ENCODE results near the gene CXCL13.
"Not testable (repeated sequence)": the region's sequence is repeated elsewhere in the genome, so short reads cannot be mapped to it uniquely, and the experiment has no call there.

CXCL13 gene

DNA sequence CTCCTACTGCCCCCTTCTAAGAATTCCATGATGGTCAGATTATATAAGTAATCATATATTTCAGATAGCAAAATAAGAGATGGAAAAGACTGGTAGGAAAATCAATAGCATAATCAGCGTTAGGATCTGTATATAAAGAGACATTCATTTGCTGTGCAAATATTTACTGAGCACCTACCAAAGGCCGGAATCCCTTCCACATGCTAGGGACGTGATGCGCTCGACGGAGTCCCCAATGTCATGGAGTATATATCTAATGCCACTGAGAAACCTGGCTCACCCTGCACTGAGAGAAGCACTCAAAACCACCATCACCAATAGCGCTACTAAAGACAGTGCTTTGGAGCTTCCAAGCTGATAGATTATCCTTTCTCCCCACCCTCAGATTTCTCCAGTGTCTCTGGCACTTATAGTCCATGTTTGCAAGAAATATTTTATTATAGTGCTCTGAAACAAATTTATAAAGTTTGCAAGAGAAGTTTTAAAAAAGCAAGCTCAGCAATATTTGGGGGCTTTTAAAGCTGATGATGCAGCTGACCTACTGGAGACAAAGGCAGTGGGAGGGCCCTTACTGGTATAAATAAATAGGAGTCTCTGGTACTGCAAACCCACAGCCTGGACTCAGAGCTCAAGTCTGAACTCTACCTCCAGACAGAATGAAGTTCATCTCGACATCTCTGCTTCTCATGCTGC lies at the start of gene CXCL13:
Gene CXCL13 (plus strand): TSS at position 611 of the 693 bp plus-strand sequence. CDS start 46 bp downstream, at position 657.
- no peak for DNase-seq

GRCh38 chr4:77560170-77560569 lies 45.5 kb upstream of the CXCL13 start:
- DNase-seq, result no peak

GRCh38 chr4:77561720-77562119 lies 43.9 kb upstream of the CXCL13 start:
- not testable (repeated sequence) for DNase-seq

- no peak for DNase-seq
Observed at GRCh38 chr4:77564231-77564630, 41.4 kb upstream of the CXCL13 start.

DNA sequence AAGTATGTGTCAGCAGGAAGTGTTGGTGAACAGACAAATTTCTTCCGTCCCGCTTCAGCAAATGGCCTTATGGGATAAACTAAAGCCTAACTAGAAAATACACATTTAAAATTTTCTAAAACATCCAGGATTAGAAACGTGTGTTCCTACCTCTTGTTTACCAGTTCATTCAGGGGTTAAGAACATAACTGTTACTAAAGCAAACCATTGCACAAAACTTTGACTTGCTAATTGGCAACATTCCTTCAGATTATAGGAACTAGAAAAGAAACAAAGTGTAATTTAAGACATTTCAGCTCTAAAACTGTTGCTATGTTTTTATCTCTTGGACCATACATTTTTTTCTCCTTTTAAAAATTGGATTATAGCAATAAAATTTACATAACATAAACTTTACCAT lies 39.5 kb upstream of the CXCL13 start:
- DNase-seq, result no peak

DNA sequence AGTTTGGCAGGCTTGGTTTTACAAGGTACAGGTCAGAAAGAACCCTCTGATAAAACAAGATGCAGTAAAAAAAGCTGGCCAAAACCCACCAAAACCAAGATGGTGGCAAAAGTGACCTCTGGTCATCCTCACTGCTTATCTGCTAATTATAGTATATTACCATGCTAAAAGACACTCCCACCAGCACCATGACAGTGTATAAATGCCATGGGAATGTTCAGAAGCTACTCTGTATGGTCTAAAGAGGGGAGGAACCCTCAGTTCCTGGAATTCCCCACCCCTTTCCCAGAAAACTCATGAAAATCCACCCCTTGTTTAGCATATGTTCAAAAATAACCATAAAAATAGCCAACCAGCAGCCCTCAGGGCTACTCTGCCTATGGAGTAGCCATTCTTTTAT lies 38.1 kb upstream of the CXCL13 start:
- no peak for DNase-seq

DNA sequence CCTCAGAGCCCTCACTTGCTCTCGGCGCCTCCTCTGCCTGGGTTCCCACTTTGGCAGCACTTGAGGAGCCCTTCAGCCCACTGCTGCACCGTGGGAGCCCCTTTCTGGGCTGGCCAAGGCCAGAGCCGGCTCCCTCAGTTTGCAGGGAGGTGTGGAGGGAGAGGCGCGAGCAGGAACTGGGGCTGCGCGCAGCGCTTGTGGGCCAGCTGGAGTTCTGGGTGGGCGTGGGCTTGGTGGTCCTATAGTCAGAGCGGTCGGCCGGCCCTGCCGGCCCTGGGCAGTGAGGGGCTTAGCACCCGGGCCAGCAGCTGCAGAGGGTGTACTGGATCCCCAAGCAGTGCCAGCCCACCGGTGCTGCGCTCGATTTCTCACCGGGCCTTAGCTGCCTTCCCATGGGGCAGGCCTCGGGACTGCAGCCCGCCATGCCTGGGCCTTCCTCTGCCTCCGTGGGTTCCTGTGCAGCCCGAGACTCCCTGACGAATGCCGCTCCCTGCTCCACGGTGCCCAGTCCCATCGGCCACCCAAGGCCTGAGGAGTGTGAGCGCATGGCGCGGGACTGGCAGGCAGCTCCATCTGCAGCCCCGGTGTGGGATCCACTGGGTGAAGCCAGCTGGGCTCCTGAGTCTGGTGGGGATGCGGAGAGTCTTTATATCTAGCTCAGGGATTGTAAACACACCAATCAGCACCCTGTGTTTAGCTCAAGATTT lies 35.0 kb upstream of the CXCL13 start:
- not testable (repeated sequence) for DNase-seq

DNA sequence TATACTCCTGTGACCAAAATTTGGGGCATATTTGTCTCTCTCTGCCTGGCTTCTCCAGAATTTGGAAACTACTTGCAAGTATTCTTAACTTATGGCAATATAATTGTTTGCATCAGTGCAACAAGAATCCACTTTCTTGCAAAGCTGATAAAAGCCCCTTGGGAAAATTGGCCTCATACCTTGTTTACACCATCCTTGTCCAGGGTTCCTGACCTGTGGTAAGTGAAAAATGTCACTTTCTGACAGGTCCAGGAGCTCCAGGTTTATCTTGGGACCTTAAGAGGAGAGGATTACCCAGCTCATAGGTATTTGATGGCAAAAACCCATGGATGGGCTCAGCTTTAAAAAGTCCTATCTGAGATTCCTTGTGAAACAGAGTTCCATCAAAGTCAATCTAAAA lies 29.3 kb upstream of the CXCL13 start:
- DNase-seq, result no peak

GRCh38 chr4:77578145-77578544 lies 27.5 kb upstream of the CXCL13 start:
- DNase-seq, result no peak

DNA sequence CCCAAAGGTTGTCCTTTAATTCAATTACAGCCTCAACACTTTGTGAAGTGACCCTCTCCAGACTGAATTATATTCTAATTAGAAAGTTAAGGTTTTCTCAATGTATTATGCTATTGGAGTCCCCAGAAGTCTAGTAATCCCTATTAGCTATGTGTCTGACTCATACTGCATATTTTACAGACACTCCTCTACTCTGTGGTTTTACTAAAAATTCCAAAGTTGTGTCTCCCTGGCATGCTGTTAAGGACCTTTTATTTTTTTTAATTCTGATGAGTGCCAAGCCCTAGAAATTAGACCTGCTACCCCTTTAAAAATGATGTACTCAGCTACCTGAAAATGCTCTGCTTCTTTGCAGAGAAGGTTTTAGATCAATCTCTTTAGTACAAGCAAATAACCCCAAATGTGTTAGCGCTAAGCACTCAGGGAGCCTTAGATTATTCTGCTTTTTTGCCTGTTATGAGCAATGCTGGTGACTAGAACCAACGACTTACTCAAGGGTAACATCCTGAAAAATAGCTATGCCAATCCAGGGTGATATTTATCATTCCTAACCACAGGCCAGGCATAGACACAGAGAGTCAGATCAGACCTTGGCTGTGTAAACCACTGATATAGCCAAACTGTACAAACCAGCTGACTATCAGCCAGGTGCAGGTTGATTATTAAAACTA lies 26.1 kb upstream of the CXCL13 start:
- DNase-seq, result no peak

GRCh38 chr4:77581724-77582123 lies 23.9 kb upstream of the CXCL13 start:
- DNase-seq, result no peak

DNA sequence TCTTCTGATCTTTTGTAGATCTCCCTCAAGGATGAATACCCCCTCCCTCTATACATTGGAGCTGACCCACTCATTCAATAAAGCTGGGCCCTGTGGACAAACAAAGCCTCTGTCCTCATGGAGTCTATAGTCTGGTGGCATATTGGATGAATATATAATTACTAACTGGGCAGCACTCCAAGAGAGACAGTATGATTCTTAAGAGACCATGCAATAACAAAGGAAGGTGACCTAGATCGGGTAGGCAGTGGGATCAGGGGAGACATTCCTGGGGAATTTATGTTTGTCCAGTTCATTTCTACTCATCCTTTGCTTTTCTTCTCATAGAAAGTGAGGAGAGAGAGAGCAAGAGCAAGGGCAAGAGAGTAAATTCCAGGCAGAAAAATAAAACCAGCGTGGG lies 23.5 kb upstream of the CXCL13 start:
- DNase-seq, result no peak

DNA sequence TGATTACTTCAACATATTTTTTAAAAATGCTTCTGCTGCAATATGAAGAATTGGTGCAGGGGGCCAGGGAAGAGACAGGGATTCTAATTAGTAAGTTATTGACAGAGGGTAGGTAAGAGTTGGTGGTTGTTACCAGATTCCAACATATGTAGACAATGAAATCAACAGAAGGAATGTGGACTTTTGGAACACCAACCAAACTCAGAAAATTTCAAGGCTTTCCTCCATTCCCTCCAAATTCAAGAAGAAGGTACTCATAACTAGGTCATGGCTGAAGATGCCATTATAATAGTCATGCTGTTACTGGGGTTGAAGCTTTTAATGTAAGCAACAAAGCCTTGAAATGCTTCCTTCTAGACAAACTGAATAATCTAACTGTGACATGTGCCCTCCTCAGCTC lies 22.9 kb upstream of the CXCL13 start:
- no peak for DNase-seq

DNA sequence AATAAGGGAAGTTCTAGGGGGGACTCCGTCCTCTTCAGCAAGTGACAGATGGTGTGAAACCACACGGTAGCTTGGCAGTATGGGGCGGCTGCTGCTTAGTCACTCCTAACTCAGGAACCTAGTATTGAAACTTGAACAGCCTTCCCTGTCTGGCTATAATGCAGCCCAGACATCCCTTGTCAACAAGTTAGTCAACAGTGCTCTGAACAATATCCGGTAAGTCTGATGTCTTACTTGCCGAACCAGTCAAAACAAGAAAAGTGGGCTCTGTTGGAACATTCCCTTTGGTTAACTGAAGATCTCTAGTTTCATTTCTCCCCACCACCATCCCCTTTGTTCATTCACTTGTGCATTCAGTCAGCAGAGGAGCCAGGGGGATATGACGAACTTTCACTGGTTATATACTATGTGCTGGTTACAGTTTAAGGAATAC lies 18.7 kb upstream of the CXCL13 start:
- DNase-seq, result peak; percentile 60

DNA sequence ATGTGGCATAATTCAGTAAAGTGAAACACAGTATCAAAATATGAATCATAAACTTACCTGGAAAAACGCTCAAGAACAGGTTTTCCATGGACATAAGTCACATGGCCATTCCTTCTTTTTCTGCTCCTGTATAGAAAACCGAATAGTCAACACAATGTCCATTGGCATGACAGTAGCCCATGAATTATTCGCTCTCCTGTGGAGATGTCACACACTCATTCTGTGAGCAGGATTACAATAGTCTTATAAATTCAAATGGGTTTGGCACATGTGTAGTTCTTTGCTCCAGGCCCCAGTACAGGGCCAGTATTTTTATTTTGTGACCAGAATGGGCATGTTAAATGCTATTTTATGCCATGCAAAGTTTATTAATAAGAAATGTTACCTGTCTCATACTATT lies 15.1 kb upstream of the CXCL13 start:
- DNase-seq, result no peak

DNA sequence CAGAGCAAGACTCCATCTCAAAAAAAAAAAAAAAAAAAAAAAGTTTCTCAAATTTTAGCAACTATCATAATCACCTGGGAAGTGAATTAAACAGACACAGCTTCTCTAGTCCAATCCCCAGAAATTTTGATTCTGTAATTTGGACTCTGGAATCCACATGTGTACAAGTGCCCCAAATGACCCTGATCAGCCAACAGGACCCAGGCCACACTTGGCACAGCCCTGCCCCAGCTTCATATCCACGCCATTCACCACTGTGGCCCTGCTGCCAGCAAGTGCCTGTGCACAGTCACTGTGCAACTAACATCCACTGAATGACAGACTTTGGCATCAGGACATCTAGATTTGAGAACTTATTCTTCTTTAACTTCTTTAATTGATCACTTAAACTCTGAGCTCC lies 14.1 kb upstream of the CXCL13 start:
- DNase-seq, result no peak

DNA sequence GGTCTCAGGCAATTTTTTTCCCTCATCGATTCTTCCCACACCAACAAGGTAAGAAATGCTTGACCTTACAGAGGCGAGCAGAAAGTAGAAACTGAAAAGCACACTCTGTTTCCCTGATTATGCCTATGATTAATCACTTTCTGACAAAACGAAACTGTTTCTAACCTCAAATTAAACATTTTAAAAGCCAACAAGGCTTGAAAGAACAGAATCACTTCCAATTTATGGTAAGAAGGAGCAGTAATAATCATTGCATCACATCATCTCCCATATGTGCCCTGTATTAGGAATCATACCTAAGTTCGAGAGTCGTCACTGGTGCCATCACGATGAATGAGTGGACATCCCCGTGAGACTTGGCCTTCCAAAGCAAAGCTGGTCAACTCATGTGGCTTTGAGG lies 12.5 kb upstream of the CXCL13 start:
- no peak for DNase-seq

- no peak for DNase-seq
Observed at GRCh38 chr4:77593993-77594392, 11.6 kb upstream of the CXCL13 start.

- DNase-seq, result peak; percentile 5
Observed at GRCh38 chr4:77595364-77595973, 10.2 kb upstream of the CXCL13 start.

DNA sequence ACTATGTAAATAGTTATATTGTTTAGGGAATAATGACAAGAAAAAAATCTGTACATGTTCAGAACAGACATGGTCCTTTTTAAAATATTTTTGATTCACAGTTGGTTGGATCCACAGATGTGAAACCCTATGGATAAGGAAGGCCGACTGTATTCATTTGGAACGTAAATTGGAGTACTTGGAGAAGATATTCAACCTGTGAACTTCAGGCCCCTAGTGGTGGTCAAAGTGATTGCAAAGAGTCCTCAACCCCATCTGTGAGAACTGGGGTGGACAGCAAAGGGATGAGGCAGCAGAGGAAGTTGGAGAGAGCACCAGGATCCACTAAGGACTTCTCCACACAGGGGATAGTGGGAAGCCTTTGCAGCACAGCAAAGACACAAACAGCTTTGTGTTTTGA lies 6.2 kb upstream of the CXCL13 start:
- DNase-seq, result no peak

GRCh38 chr4:77600521-77601451 lies 4.8 kb upstream of the CXCL13 start:
- DNase-seq, result peak; percentile 40

GRCh38 chr4:77601614-77602187 lies 3.9 kb upstream of the CXCL13 start:
- DNase-seq, result no peak

All from CD4-positive, alpha-beta T cell treated with Interleukin-21 for 1 hour (primary cell).